HK-2 (cell line): ENCODE results near the gene C3orf49.

ENCODE experiments used
- DNase-seq: peaks from one replicate; pipeline ENCODE4 v3.0.0-alpha.2; 2018; ENCODE audit not compliant: unreplicated experiment

C3orf49 gene, protein sequence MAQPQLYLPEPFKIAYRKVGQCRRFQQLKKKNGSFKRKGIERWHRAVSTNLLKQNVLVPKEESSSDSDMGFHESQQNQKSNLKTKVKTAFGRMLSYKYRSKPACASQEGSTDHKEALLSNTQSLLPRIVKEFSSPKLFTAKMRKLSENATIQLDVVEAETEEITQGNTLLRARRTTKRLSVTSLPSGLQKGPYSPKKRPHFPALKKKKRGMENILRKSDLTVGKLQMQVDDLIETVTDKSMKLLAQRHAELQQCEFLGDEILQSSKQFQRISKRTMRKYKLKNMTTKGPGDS

DNA sequence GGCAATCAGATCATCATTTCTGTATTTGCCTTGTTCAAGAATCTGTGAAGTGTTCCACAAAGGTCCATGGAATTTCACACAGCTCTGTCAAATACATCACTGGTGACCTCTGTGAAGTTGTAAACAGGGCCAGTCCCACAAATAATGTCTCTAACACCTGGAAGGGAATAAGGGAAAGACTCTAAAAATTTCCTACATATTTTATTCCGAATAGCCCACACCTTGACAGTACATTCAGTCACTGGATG is at the start of gene C3orf49:
Gene C3orf49 (plus strand): TSS at position 149 of the 248 bp plus-strand sequence. CDS start 173 bp downstream, outside the sequence.
- no peak for DNase-seq

DNA sequence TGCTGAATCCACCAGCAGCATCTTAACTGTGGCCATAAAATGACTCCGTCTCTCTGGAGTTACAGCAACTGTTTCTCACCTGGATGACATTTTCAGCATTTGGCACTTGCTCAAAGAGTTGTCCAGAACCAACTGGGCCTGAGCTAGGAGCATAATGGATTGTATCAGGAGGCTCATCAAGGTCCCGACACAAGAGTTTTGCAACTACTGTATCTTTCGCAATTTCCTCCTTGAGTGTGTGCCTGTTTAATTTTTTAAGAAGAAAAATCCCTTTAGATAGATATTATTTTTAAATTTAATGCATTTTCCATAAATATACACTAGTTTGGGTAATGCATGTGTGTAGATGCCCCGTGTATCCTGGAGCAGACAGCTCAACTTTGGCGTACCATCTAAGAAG is 44.3 kb upstream of the C3orf49 start:
- DNase-seq: no peak

DNA sequence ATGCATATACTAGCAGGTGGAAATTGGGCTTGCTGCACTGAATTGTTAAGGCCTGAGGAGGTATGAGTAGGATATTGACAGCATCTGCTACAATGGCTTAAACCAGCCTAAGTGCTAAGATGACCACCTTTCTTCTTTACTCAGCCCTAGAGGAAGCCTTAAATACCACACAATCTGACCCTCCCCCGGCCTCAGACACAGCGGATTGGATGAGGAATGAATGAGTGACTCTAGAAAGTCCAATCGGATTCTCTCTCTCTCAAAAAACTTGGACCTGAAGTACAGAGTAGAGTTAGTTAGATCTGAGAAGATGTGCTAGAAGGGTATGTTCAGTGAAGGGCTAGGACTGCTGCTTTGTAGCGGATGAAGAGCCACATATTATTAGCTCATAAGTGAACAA is 39.9 kb upstream of the C3orf49 start:
- no peak for DNase-seq

DNA sequence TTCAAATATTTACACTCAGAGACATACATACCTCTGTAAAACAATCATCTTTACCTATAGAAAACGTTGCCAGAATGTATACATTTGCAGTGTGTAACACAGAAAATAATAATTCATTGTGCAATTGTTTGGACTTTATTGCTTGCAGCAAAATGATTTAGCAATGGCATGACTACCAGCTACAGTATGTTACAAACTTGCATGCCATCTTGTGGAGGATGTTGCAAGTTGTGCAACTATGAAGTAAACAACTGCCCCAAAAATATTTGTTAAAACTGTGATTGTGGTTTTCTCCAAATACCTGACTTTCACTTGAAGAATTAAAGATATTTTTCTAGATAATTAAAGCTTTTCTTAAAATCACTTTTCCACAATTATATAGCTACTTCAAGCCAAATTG is 27.1 kb upstream of the C3orf49 start:
- no peak for DNase-seq

DNA sequence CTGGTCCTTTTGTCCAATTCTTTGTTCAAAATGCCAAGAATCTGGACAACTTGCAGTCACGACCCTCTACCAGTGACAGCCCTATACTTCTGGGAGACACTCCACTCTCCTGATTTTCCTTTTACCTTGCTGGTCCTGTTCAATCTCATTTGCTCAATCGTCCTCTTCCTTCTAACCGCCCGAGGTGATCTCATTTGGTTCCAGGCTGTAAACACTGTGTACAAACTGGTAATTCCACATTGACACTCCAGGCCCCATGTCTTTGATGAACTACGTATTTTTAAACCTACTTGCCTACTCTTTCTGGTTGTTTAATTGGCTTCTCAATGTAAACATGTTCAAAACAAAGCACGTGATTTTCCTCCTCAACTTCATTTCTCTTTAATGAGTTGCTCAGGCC is 23.7 kb upstream of the C3orf49 start:
- DNase-seq: no peak

DNA sequence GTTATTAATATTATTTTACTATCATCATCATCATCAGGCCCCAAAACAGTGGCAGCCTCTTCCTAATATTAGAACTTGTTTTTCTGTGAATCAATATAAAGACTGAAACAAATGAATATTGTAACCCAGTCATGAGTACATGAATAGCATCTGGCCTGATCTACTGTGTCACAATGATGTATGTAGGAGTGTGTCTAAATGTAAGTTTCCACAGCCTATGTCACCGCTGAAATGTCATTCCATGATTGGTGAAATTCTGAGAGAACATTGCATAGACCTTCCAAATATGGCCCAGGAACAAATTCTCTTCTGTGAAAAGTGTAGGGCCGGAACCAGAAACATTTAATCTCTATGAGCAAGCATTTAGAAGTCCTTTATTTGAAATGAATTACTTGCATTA is 20.6 kb upstream of the C3orf49 start:
- no peak for DNase-seq

DNA sequence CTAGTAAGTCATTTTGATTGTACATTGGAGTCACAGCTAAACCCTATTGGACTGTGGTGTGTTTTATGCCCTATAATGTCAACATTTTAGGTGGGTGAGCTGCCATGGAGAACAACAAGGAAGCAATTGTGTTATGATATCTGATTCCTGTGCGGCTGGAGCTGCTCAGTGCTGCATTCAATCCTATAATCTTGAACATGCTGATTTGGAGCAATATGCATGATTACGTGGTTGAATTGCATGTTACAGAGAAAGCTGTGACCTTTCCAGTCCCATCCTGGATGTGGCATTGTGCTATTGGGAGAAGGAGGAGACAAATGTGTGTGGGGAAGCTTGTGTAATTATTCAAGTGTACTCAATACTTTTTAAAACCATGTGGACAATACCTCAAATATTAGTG is 20.1 kb upstream of the C3orf49 start:
- no peak for DNase-seq

DNA sequence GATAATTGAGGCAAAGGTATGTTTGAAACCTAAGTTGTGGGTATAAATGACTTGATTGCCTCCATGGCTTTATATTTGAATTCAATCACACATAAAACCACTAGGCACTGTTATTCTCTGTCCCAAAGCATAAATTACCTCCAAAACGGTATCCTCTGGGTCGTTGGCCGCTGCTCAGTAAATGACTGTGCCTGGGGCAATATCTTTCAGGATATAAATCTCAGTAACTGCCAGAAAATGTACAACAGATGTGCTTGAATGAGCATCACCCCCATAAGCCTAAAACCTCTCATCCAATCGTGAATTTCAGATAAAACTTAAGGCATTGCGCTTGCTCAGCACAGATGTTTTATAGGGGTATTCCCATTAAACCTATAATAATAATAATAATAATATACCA is 19.0 kb upstream of the C3orf49 start:
- no peak for DNase-seq

DNA sequence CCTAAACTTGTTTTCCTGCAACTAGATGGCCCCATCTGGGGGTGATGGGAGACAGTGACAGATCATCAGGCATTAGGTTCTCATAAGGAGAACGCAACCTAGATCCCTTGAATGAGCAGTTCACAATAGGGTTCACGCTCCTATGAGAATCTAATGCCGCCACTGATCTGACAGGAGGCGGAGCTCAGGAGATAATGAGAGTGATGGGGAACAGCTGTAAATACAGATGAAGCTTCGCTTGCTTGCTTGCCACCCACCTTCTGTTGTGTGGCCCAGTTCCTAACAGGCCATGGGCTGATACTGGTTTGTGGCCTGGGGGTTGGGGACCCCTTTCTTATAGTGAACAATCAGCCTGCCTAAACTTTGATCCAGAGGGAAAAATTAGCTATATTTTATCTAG is 15.2 kb upstream of the C3orf49 start:
- no peak for DNase-seq

DNA sequence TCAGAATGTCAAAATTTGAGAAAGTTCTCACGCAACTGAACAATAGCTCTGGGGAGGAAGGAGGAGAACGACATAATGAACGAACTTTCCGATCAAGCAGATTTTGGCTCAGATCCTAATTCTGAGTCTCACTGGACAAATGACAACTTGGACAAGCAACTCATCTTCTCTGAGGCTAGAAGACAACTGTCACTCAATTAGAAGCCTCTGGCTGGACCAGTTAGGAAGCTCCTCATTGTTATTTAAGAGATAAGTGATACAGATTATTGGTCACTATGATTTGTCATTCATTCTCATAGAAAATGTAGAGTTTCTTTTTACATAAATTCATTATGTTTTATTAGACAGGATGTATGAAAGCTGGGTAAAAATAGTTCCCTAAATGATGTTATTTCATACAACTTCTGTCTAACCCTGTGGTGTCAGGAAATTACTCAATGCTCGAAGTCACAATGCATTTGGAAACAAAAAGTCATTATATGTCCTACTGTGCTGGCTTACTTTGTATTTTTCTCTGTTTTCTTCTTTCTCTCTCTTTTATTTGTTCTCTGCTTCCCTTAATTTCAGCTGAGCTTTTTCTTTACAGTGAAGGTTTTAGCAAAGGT is 11.0 kb upstream of the C3orf49 start:
- no peak for DNase-seq

DNA sequence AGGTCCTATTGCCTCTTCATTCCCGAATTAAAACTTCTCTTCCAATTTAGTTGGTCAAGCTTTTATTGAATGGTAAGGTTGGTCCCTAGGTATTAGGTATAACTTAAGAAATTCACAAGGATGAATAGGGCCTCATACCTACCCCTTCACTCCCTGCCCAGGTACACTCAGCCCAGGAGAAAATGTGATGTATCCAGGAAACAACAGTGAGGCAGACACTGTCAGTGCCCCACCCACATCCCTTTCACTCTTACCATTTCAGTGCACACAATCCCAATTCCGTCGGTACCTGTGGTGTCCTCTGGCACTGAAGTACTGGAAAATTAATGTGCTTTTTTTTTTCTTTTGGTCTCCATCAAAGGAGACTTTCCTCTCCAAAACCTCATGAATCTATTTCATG is 10.5 kb upstream of the C3orf49 start:
- no peak for DNase-seq

DNA sequence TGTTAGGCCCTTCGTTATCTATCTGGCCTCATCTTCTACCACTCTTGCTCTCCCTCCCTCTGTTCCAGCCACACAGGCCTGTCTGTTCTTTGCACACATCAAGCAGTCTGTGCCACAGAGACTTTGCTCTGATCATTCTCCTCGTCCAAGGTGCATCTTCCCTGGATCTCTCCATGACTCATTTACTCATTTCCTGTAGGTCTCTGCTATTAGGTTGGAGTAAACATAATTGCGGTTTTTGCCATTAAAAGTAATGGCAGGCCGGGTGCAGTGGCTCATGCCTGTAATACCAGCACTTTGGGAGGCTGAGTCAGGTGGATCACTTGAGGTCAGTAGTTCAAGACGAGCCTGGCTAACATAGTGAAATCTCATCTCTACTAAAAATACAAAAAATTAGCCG is 9.5 kb upstream of the C3orf49 start:
- peak; percentile 45 for DNase-seq

DNA sequence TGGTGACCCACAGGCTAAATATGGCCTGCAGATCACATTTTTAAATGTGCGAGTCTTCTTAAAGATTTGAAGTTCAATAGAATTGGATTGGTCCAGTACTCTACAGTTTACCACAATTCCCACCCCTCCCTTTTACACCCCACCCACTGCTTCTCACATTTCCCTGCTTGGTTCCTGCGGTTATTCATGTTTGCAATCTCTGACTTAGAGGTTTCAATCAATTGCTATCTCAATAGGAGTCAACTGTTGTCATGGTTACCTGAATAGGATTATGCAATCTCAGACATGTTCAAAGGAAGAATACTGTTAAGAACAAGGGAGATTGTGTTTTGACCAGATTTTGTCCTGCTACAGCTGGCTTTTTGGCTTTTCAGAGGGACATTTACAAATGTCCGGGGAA is 4.9 kb upstream of the C3orf49 start:
- DNase-seq: no peak

DNA sequence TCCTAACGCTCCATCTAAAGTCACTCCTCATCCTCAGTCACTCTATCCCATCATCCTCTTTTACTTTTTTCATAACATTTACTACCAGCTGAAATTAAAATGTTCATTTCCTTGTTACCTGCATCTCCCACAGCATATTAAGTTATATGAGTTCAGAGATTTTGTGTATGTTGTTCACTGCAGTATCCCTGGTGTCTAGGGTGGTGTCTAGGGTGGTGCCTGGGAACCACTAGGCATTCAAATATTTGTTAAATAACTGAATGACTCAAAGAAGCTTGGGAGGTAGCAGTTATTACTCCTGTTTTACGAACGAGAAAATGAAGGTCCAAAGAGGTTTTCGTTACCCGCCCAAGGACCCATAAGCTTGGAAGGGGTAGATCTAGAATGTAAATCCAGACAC is 1.9 kb upstream of the C3orf49 start:
- DNase-seq: no peak

DNA sequence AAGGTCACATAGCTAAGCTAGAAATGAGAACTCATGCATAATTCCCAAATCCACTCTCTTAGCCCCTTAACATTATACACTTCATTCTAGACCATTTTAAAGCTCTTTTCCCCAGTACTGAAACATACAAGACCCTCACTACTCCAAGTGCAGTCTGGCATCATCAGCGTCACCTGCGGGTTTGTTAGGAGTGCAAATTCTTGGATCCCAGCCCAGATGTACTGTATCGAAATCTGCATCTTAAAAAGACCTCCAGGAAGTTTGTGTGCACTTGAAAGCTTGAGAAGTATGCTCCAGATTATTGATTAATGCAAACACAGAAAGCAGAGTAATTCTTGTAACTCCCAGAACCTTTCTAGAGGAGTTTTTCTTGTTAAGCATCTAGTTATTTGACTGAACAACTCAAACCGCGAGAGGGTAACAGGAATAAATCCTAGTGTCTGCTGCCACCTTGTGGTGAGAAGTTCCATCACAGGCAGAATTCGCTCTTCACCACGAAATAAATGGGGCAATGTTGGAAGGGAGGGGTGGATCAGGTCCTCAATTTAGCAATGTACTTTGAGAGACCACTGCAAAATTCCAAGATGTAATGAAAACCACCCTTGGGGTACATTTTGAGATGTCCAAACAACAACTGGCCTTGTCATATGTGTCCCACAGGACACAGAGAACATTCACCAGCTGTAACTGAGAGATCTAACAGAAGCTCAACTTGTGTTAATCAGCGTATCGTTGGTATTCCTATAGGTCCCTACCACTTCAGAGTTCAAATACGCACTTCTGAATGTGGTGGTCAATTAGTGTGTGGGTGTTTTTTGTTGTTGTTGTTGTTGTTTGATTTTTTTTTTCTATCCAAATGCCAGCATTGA is 583 bp upstream of the C3orf49 start:
- DNase-seq: peak; percentile 44

DNA sequence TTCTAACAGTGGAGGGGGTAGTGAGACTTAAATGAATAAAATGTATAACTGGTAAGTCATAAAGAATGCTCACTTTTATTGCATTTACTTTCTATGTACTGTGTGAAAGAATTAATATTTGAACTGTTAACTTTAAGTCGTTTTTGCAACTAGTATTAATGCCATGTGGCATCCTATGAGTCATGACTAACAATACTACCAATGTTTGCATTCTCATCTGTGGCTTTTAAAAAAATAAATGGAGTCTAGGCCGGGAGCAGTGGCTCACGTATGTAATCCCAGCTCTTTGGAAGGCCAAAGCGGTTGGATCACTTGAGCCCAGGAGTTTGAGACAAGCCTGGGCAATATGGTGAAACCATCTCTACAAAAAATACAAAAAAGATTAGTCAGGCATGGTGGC is 5.2 kb downstream of the C3orf49 start:
- no peak for DNase-seq

DNA sequence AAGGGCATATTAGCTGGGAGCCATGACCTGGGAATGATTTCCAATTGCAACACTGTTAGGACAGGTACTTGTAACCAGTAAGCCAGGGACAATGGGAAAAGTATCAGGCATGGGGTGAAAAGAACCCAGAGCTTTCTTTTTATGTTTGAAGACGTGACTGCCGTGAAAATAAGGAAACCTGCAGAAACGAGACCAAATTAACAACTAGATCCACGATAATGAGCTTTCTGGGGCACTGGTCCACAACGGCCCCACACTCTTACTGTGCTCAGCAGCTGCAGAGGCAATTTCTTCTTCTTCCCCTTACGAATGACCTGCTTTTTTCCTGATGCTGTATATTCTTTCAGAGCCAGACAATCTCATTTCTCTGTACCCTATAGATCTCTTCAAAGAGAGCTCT is 11.4 kb downstream of the C3orf49 start:
- no peak for DNase-seq

DNA sequence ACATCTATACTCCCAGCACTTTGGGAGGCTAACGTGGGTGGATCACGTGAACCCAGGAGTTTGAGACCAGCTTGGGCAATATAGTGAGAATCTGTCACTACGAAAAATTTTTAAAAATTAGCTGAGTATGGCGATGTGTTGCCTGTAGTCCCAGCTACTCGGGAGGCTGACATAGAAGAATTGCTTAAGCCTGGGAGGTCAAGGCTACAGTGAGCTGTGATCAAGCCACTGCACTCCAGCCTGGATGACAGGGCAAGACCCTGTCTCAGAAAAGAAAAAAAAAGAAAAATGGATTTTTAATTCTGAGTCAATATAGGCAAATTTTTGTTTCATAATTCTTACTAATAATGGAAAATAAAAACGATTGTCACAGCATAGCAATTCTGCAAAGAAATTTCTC is 13.3 kb downstream of the C3orf49 start:
- no peak for DNase-seq

DNA sequence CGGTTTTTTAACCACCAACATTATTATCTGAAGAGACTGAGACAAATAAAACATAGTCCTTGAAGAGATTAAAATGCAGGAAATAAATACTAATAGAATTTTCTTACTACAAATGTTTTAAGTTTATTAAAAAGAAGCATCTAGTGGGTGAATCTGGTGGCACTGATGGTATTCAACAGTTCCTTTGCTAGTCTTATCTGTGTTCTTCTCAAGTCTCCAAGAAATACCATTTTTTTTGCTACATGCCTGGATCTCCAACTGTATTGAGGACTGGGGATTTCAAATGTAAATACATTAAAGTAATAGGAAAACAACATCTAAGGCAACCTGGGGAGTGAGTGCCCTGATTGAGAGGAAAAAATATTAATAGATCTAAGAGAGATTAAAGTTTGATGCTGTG is 22.6 kb downstream of the C3orf49 start:
- DNase-seq: no peak

DNA sequence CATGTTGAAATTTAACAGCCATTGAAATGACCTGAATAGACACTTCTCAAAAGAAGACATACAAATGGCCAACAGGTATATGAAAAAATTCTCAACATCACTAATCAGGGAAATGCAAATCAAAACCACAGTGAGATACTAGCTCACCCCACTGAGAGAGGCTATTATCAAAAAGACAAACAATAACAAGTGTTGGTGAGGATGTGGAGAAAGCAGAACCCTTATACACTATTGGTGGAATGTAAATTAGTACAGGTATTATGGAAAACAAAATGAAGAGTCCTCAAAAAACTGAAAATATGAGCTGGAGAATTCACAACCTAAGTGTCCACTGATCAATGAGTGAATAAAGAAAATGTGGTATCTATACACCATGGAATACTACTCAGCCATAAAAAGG is 23.0 kb downstream of the C3orf49 start:
- no peak for DNase-seq

DNA sequence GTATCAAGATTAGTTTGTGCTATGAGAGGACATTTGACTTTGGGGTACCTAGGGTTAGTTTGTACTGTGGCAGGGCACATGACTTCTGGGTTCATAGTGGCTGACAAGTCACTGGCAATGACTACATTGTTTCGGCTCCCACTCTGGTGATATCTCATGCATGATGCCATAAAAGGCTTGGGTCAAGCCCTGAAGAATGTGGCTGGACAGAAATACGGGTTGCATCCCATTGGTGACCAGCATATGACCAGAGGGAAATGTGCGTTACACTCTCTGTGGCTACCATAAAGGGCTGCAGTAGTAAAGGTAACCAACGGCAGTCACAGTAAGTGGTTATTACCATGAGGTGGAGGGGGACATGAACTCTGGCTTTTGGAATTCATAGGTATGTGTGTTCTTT is 26.1 kb downstream of the C3orf49 start:
- DNase-seq: no peak

DNA sequence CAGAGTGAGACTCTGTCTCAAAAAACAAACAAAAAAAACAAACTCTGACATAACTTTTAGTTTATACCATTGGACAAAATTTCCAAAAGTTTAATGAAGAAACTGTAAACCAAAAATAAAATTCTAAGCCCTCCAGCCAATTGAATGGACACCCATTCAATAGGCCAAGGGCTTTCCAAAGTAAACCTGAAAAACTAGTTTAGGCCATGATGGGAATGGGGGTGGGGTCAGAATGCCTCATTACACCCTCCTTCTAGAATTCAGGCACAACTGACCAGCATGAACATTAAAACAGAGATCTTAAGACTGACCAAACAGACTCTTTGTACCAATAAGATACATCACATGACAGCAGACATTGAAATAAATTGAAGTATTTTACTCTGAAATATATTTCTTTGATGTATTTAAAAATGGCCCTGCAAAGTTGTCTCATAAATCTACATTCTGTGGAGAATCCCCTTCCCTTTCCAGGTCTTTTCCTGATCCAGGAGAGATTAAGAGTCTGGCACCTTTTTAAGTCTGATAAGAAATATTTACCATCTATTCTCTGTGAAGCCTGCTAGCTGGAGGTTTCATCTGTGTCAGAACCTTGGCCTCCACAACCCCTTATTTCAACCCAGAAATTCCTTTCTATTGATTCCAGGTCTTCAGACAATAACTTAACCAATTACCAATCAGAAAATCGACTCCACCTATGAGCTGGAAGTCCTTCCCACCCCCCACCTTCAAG is 28.8 kb downstream of the C3orf49 start:
- DNase-seq: no peak

DNA sequence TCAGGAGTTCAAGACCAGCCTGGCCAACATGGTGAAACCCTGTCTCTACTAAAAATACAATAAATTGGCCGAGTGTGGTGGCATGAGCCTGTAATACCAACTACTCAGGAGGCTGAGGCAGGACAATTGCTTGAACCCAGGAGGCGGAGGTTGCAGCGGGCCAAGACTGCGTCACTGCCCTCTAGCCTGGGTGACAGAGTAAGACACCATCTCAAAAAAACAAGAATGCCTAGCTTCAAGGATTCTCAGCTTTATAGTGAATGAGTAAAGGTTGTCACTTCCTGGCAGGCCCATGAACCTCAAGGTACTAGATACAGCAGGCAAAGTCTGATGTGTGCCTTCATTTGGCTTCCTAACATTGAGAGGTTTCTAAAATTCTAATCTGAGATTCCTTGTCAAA is 30.1 kb downstream of the C3orf49 start:
- no peak for DNase-seq
